ENCODE measurements around the gene AFDN. TPM values are rescaled to one million over a fixed set of nuclear protein-coding genes. Genes with fewer than 3 reads are reported as not detected.

AFDN gene
- total RNA-seq, 1 donor from 2014 or later: 357 TPM

GRCh38 chr6:167861424-167861823, 34.7 kb downstream of the AFDN start:
- Mint-ChIP-seq H3K36me3 (peaks cover 13% of the 10 kb centered on the region), H3K27ac (no peak overlapping the region), H3K4me3 (no peak overlapping the region), H3K27me3 (ENCODE audit: insufficient read depth, low read depth) (no peaks in the 10 kb centered on the region), H3K9me3 (no peaks in the 10 kb centered on the region), H3K4me1 (peaks cover 52% of the 10 kb centered on the region)
- H3K4me1 ChIP-seq: peaks cover 48% of the 10 kb centered on the region
- H3K79me2 ChIP-seq (ENCODE audit: low read depth): peaks cover 100% of the 10 kb centered on the region
- H3K27me3 ChIP-seq: no peaks in the 10 kb centered on the region
- no peaks in the 10 kb centered on the region for H3F3A ChIP-seq (ENCODE audit: low read depth)
- H2AFZ ChIP-seq (replicated peaks): no peak overlapping the region
- no peak overlapping the region for H3K9ac ChIP-seq
- no peaks in the 10 kb centered on the region for H3K9me3 ChIP-seq (ENCODE audit: low read depth)
- no peak for DNase-seq (ENCODE audit: low spot score)
- H3K4me2 ChIP-seq: peak overlapping the region; percentile 40
- H3K4me3 ChIP-seq: no peak overlapping the region
- peaks cover 98% of the 10 kb centered on the region for H4K20me1 ChIP-seq (ENCODE audit: low read depth)
- H3K36me3 ChIP-seq: no peaks in the 10 kb centered on the region
- no peak for TF ChIP-seq CTCF (IDR thresholded peaks at IDR 0.05)
- no peak overlapping the region for H3K27ac ChIP-seq

- Mint-ChIP-seq H3K4me3 (no peak overlapping the region), H3K9me3 (no peaks in the 10 kb centered on the region), H3K27me3 (ENCODE audit: insufficient read depth, low read depth) (no peaks in the 10 kb centered on the region), H3K36me3 (peaks cover 24% of the 10 kb centered on the region), H3K4me1 (peaks cover 40% of the 10 kb centered on the region), H3K27ac (no peak overlapping the region)
- Histone ChIP-seq H4K20me1 (ENCODE audit: low read depth) (peaks cover 78% of the 10 kb centered on the region), H3K9me3 (ENCODE audit: low read depth) (no peaks in the 10 kb centered on the region), H3F3A (ENCODE audit: low read depth) (no peaks in the 10 kb centered on the region), H3K4me2 (no peak overlapping the region), H3K27ac (no peak overlapping the region), H3K36me3 (peaks cover 10% of the 10 kb centered on the region), H3K4me1 (peaks cover 42% of the 10 kb centered on the region), H3K9ac (no peak overlapping the region), H3K27me3 (no peaks in the 10 kb centered on the region), H2AFZ (replicated peaks) (no peak overlapping the region), H3K79me2 (ENCODE audit: low read depth) (peaks cover 100% of the 10 kb centered on the region), H3K4me3 (no peak overlapping the region)
- DNase-seq (ENCODE audit: low spot score): no peak
- TF ChIP-seq CTCF (IDR thresholded peaks at IDR 0.05) (no peak), EZH2phosphoT487 (IDR thresholded peaks at IDR 0.05) (no peak), EZH2 (IDR thresholded peaks at IDR 0.05) (no peak)
These were observed 37.2 kb downstream of the AFDN start for GRCh38 chr6:167863897-167864296.

- H3K4me3 Mint-ChIP-seq: no peak overlapping the region
These were observed 39.9 kb downstream of the AFDN start for GRCh38 chr6:167866642-167867041.

GRCh38 chr6:167870321-167870720, 43.6 kb downstream of the AFDN start:
- DNase-seq (ENCODE audit: low spot score): no peak
- Histone ChIP-seq H3F3A (ENCODE audit: low read depth) (no peaks in the 10 kb centered on the region), H4K20me1 (ENCODE audit: low read depth) (peaks cover 20% of the 10 kb centered on the region), H3K36me3 (peaks cover 37% of the 10 kb centered on the region), H3K4me2 (no peak overlapping the region), H3K4me3 (no peak overlapping the region), H3K27ac (no peak overlapping the region), H2AFZ (replicated peaks) (no peak overlapping the region), H3K9me3 (ENCODE audit: low read depth) (no peaks in the 10 kb centered on the region), H3K27me3 (no peaks in the 10 kb centered on the region), H3K79me2 (ENCODE audit: low read depth) (peaks cover 68% of the 10 kb centered on the region), H3K4me1 (peaks cover 13% of the 10 kb centered on the region), H3K9ac (no peak overlapping the region)
- TF ChIP-seq EZH2phosphoT487 (IDR thresholded peaks at IDR 0.05) (no peak), EZH2 (IDR thresholded peaks at IDR 0.05) (no peak), CTCF (IDR thresholded peaks at IDR 0.05) (no peak)
- no peaks in the 10 kb centered on the region for H3K9me3 Mint-ChIP-seq
- no peak overlapping the region for H3K27ac Mint-ChIP-seq
- H3K4me3 Mint-ChIP-seq: no peak overlapping the region
- peaks cover 16% of the 10 kb centered on the region for H3K4me1 Mint-ChIP-seq
- H3K36me3 Mint-ChIP-seq: peaks cover 34% of the 10 kb centered on the region
- H3K27me3 Mint-ChIP-seq (ENCODE audit: insufficient read depth, low read depth): no peaks in the 10 kb centered on the region

More at GRCh38 chr6:167866642-167867041, 39.9 kb downstream of the AFDN start:
- Histone ChIP-seq H3K27me3 (no peaks in the 10 kb centered on the region), H3K4me2 (peak overlapping the region; percentile 46), H3K4me3 (no peak overlapping the region), H3K9ac (no peak overlapping the region), H2AFZ (replicated peaks) (no peak overlapping the region), H3F3A (ENCODE audit: low read depth) (no peaks in the 10 kb centered on the region), H3K4me1 (peaks cover 16% of the 10 kb centered on the region), H3K79me2 (ENCODE audit: low read depth) (peaks cover 89% of the 10 kb centered on the region), H3K27ac (peak overlapping the region; percentile 17), H3K9me3 (ENCODE audit: low read depth) (no peaks in the 10 kb centered on the region), H4K20me1 (ENCODE audit: low read depth) (peaks cover 51% of the 10 kb centered on the region), H3K36me3 (peaks cover 16% of the 10 kb centered on the region)
- TF ChIP-seq EZH2phosphoT487 (IDR thresholded peaks at IDR 0.05): no peak
- peaks cover 21% of the 10 kb centered on the region for H3K4me1 Mint-ChIP-seq
- DNase-seq (ENCODE audit: low spot score): no peak
- H3K36me3 Mint-ChIP-seq: peaks cover 34% of the 10 kb centered on the region
- H3K27me3 Mint-ChIP-seq (ENCODE audit: insufficient read depth, low read depth): no peaks in the 10 kb centered on the region
- peak overlapping the region; percentile 83 for H3K27ac Mint-ChIP-seq
- H3K9me3 Mint-ChIP-seq: no peaks in the 10 kb centered on the region

Data from neural progenitor cell (in vitro differentiated cells).